HG02970 (cell line): ENCODE results near the gene GALK2.
"Not testable (repeated sequence)": the region's sequence is repeated elsewhere in the genome, so short reads cannot be mapped to it uniquely, and the experiment has no call there.

ENCODE experiments used
- ATAC-seq: cut with Tn5 transposase; IDR thresholded peaks from one replicate; pipeline ENCODE4 v1.9.1; 2021; ENCODE audit warnings: mild to moderate bottlenecking, moderate library complexity, moderate number of reproducible peaks; ENCODE audit not compliant: unreplicated experiment, low FRiP score

The GALK2 gene

GRCh38 chr15:49163678-49164077, 6.4 kb upstream of the GALK2 start:
- ATAC-seq = no peak

GRCh38 chr15:49164865-49165264, 5.2 kb upstream of the GALK2 start:
- no peak for ATAC-seq

- ATAC-seq = no peak
Observed at GRCh38 chr15:49168016-49168415, 2.0 kb upstream of the GALK2 start.

- no peak for ATAC-seq
Observed at GRCh38 chr15:49171790-49172189, 1.7 kb downstream of the GALK2 start.

GRCh38 chr15:49174902-49175301, 4.9 kb downstream of the GALK2 start:
- no peak for ATAC-seq

GRCh38 chr15:49175582-49176397, 5.7 kb downstream of the GALK2 start:
- not testable (repeated sequence) for ATAC-seq

GRCh38 chr15:49178497-49178896, 8.4 kb downstream of the GALK2 start:
- ATAC-seq = no peak

GRCh38 chr15:49179433-49180190, 9.6 kb downstream of the GALK2 start:
- no peak for ATAC-seq

- ATAC-seq = no peak
Observed at GRCh38 chr15:49182128-49182527, 12.1 kb downstream of the GALK2 start.

GRCh38 chr15:49183741-49184140, 13.7 kb downstream of the GALK2 start:
- ATAC-seq = not testable (repeated sequence)

GRCh38 chr15:49185473-49185872, 15.4 kb downstream of the GALK2 start:
- no peak for ATAC-seq

GRCh38 chr15:49187549-49188245, 17.6 kb downstream of the GALK2 start:
- ATAC-seq = no peak

- no peak for ATAC-seq
Observed at GRCh38 chr15:49188933-49189332, 18.9 kb downstream of the GALK2 start.

- no peak for ATAC-seq
Observed at GRCh38 chr15:49189631-49190030, 19.6 kb downstream of the GALK2 start.

- ATAC-seq = no peak
Observed at GRCh38 chr15:49190586-49190985, 20.5 kb downstream of the GALK2 start.

GRCh38 chr15:49191892-49192291, 21.8 kb downstream of the GALK2 start:
- ATAC-seq = no peak

- no peak for ATAC-seq
Observed at GRCh38 chr15:49196856-49197255, 26.8 kb downstream of the GALK2 start.

GRCh38 chr15:49199666-49200065, 29.6 kb downstream of the GALK2 start:
- no peak for ATAC-seq

GRCh38 chr15:49200347-49200746, 30.3 kb downstream of the GALK2 start:
- ATAC-seq = no peak

GRCh38 chr15:49208102-49208501, 38.1 kb downstream of the GALK2 start:
- ATAC-seq = not testable (repeated sequence)

- ATAC-seq = no peak
Observed at GRCh38 chr15:49212897-49213296, 42.9 kb downstream of the GALK2 start.
